Upper lobe of left lung (tissue), 6 donors: ENCODE measurements around the gene MARK2. TPM values are rescaled to one million over a fixed set of nuclear protein-coding genes. Genes with fewer than 3 reads are reported as not detected.

Experiments
- ATAC-seq, 2 donors: fragments of 200-7000 bp; cut with Tn5 transposase; one replicate each; pipeline ENCODE4 v1.9.1; 2022; ENCODE audit warnings: mild to moderate bottlenecking in 2 of 2, moderate library complexity in 2 of 2; ENCODE audit not compliant: low FRiP score in 2 of 2
- DNase-seq, 2 donors: peaks; one replicate each; pipeline ENCODE4 v3.0.0-alpha.2; 2019 to 2020
- H3K27ac ChIP-seq, 4 donors: fragments of 200-600 bp; sonication (generic); one replicate each; pipeline ENCODE4 v1.5.1; 2016 to 2019
- H3K27me3 ChIP-seq, 4 donors: fragments of 200-600 bp; sonication (generic); one replicate each; pipeline ENCODE4 v1.5.1; 2017 to 2019
- H3K36me3 ChIP-seq, 4 donors: fragments of 200-600 bp; sonication (generic); one replicate each; pipeline ENCODE4 v1.5.1; 2016 to 2019
- H3K4me1 ChIP-seq, 4 donors: fragments of 200-600 bp; sonication (generic); one replicate each; pipeline ENCODE4 v1.5.1; 2018 to 2019
- H3K4me3 ChIP-seq, 4 donors: fragments of 200-600 bp; sonication (generic); one replicate each; pipeline ENCODE4 v1.5.1; 2017 to 2019; ENCODE audit warnings: mild to moderate bottlenecking in 2 of 4, moderate library complexity in 1 of 4
- H3K9me3 ChIP-seq, 4 donors: fragments of 200-600 bp; sonication (generic); one replicate each; pipeline ENCODE4 v1.5.1; 2018 to 2019
- EP300 ChIP-seq, 4 donors: sonication (generic); formaldehyde crosslinking; IDR thresholded peaks; one replicate each; pipeline ENCODE4 v1.5.1; 2017; ENCODE audit warnings: antibody characterized with exemption in 4 of 4, control low read depth in 2 of 4
- POLR2A ChIP-seq, 4 donors: fragments of 450-650 bp; IDR thresholded peaks; one replicate each; pipeline ENCODE4 v1.5.1; 2016 to 2017; ENCODE audit warnings: antibody characterized with exemption in 4 of 4, mild to moderate bottlenecking in 2 of 4
- POLR2AphosphoS5 ChIP-seq, 2 donors: sonication (generic); formaldehyde crosslinking; IDR thresholded peaks; one replicate each; pipeline ENCODE4 v1.5.1; 2017; ENCODE audit warnings: antibody characterized with exemption in 2 of 2
- WGBS, 2 donors: methylation state at CpG; one replicate each; pipeline ENCODE4 v1.1.5; 2017 to 2018; 5-methylcytosine and 5-hydroxymethylcytosine counted together
- total RNA-seq, 6 donors: library from RNA; depleted of rRNA in 4 of 6; stranded (reverse); fragments of >200 nt in 4 of 6; gene quantifications; one replicate each; pipeline versions ENCODE4 v1.1.0 to v1.2.1, GENCODE V29; 2016 to 2021
- TF ChIP-seq, protein P1 (sequence below), 6 experiments: fragments of 450-650 bp in 4 of 6; fragments of 200-600 bp in 2 of 6; sonication (generic) in 2 of 6; IDR thresholded peaks; one replicate each; pipeline ENCODE4 v1.5.1; 2016 to 2019; ENCODE audit warnings: antibody characterized with exemption in 6 of 6
- donor health status: DM: no; HTN: no; CAD: no; lungs with moderate emphysema.
- donor health status: DM: no; HTN: yes; CAD: no; lungs with severe emphysema.

Gene MARK2
- total RNA-seq, 6 donors from 2014 or later = 41.7 to 67.1 (median 50.7) TPM

DNA sequence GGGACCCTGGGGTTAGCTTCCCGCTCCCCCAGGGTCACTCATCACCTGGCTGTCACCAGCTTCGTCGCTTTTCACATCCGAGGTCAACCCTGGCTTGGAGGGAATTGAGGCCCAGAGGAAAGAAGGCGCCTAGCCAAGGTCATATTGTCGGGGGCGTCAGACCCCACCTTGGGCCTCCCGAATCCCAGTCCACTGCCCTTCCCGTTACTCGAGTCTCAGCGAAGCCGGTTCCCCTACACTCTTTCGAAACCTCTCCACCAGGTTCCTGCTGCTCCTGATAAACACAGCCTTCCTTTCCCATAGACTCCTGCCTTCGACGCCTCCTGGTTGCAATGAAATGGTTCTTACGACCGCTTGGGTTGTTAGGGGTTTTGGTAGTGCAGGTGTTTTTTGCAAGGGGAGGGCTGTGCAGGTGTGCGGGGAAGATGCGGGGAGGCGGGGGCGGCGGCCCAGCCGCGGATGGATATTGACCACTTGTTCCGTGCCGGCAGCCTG is 100.5 kb downstream of the MARK2 start:
- no peak for TF ChIP-seq EP300 (IDR thresholded peaks at IDR 0.05)
- TF ChIP-seq POLR2AphosphoS5 (IDR thresholded peaks at IDR 0.05) = no peak
- no peak for TF ChIP-seq POLR2A (IDR thresholded peaks at IDR 0.05)
- TF ChIP-seq, protein P1, sequence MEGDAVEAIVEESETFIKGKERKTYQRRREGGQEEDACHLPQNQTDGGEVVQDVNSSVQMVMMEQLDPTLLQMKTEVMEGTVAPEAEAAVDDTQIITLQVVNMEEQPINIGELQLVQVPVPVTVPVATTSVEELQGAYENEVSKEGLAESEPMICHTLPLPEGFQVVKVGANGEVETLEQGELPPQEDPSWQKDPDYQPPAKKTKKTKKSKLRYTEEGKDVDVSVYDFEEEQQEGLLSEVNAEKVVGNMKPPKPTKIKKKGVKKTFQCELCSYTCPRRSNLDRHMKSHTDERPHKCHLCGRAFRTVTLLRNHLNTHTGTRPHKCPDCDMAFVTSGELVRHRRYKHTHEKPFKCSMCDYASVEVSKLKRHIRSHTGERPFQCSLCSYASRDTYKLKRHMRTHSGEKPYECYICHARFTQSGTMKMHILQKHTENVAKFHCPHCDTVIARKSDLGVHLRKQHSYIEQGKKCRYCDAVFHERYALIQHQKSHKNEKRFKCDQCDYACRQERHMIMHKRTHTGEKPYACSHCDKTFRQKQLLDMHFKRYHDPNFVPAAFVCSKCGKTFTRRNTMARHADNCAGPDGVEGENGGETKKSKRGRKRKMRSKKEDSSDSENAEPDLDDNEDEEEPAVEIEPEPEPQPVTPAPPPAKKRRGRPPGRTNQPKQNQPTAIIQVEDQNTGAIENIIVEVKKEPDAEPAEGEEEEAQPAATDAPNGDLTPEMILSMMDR (IDR thresholded peaks at IDR 0.05) = peak in 1 of 6 experiments; percentile 5
- H3K9me3 ChIP-seq = no peaks in the 10 kb centered on the region
- H3K4me1 ChIP-seq = peaks cover 5 to 24% (median 15%) of the 10 kb centered on the region in 4 donors
- no peaks in the 10 kb centered on the region for H3K27me3 ChIP-seq
- DNase-seq (peak; percentile 39 to 80), ATAC-seq (peak in 1 of 2 donors; percentile 3)
- H3K4me3 ChIP-seq = peak overlapping the region; percentile 72 to 81 (median 80)
- peaks cover 0 to 3% (median 1%) of the 10 kb centered on the region in 4 donors for H3K36me3 ChIP-seq
- WGBS, 2 donors = 3 to 4% methylated on average over 20 to 26 of the region's 26 CpGs
- peak overlapping the region; percentile 42 to 83 (median 73) for H3K27ac ChIP-seq

DNA sequence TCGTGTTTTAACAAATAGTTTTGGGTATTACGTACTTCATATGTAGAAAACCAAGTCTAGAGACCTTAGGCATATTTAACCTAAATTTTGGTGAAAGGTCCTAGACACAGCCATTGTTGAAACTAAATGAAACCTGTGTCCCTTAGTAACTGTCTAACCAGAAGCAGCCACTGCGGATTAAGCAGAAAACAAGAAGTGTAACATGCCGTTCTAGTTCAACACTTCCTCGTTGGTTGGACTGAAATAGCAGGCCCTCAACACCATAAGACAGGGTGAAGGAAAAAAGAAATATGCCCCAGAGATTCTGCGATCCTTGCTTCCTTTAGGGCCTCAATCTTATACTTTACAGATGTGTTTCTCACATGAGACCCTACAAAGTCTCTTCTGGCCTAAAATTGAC is 101.9 kb downstream of the MARK2 start:
- Histone ChIP-seq H3K27ac (no peak overlapping the region), H3K27me3 (no peaks in the 10 kb centered on the region), H3K4me3 (no peak overlapping the region), H3K36me3 (peaks cover 0 to 3% (median 1%) of the 10 kb centered on the region in 4 donors), H3K4me1 (peaks cover 10 to 32% (median 17%) of the 10 kb centered on the region in 4 donors), H3K9me3 (no peaks in the 10 kb centered on the region)
- ATAC-seq (no peak), DNase-seq (no peak)
- whole genome bisulfite sequencing, 2 donors = 54 to 77% methylated on average over 6 of the region's 6 CpGs
- TF ChIP-seq POLR2AphosphoS5 (IDR thresholded peaks at IDR 0.05) (no peak), EP300 (IDR thresholded peaks at IDR 0.05) (no peak), POLR2A (IDR thresholded peaks at IDR 0.05) (no peak)
- TF ChIP-seq, protein P1 (IDR thresholded peaks at IDR 0.05) = no peak

DNA sequence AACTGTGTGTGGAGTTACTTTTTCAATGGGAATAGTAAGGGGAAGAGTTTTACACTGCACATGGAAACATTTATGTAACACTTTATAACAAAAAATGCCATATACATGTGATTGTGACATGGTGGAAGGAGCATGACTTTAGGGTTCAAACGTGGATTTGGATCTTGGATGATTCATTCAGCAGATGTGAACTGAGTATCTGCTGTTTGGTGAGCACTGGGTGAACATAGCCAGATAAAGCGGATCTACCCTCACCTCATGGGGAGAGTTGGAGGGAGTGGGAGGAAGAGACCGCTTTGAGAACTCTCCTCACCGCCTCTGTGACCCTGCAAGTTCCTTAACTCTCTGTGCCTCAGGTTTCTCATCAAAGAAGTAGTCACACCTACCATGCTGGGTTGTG is 103.0 kb downstream of the MARK2 start:
- Histone ChIP-seq H3K27ac (no peak overlapping the region), H3K9me3 (no peaks in the 10 kb centered on the region), H3K4me1 (peaks cover 10 to 34% (median 18%) of the 10 kb centered on the region in 4 donors), H3K4me3 (no peak overlapping the region), H3K36me3 (peaks cover 0 to 12% (median 9%) of the 10 kb centered on the region in 4 donors), H3K27me3 (no peaks in the 10 kb centered on the region)
- no peak for TF ChIP-seq EP300 (IDR thresholded peaks at IDR 0.05)
- no peak for TF ChIP-seq POLR2A (IDR thresholded peaks at IDR 0.05)
- TF ChIP-seq, protein P1 (IDR thresholded peaks at IDR 0.05) = no peak
- TF ChIP-seq POLR2AphosphoS5 (IDR thresholded peaks at IDR 0.05) = no peak
- ATAC-seq = no peak
- no peak for DNase-seq
- WGBS, 2 donors = 86 to 89% methylated on average over 4 of the region's 4 CpGs

DNA sequence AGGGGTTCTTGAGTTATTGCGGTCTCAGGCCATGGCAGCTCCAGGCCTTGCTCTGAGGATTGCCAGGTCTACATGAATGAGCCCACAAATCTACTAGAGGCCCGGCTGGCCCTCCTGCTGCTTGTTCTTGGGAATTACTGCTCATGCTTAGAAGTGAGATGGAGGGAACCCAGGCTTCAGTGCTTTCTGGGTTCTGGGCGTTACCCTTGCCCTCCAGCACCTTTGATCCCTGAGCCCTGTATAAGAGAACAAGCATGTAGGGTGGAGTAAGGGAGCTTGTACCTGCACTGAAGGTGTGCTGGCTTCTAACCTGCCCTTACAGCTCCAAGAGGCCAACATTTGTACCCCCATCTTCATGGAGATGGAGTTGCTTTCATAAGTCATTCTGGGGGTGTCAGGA is 103.9 kb downstream of the MARK2 start:
- H3K27me3 ChIP-seq = no peaks in the 10 kb centered on the region
- peaks cover 0 to 18% (median 12%) of the 10 kb centered on the region in 4 donors for H3K36me3 ChIP-seq
- H3K27ac ChIP-seq = no peak overlapping the region
- H3K4me3 ChIP-seq = no peak overlapping the region
- peaks cover 10 to 32% (median 18%) of the 10 kb centered on the region in 4 donors for H3K4me1 ChIP-seq
- TF ChIP-seq POLR2A (IDR thresholded peaks at IDR 0.05) = no peak
- TF ChIP-seq, protein P1 (IDR thresholded peaks at IDR 0.05) = no peak
- TF ChIP-seq POLR2AphosphoS5 (IDR thresholded peaks at IDR 0.05) = no peak
- no peak for TF ChIP-seq EP300 (IDR thresholded peaks at IDR 0.05)
- H3K9me3 ChIP-seq = no peaks in the 10 kb centered on the region
- no peak for DNase-seq
- WGBS, 2 donors = 88 to 90% methylated on average over 2 to 3 of the region's 3 CpGs
- no peak for ATAC-seq

DNA sequence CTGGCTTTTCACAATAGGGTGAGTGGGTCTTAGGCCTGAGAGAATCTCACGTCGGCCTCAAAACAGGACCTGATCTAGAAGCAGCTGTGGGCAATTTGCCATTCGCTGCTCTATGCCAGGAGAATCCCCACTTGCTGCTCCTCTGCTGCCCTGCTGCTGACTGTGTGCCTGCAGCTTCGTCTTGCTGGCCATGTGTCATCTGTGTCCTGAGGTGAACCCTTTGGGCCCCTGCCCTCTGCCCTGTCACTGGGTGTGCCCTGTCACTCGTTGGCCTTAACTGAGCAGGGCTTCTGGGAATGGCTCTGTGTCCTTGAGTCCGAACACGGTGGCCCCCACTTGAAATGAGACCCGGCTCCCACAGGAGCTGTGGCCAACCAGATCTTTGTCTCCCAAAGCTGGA is 106.1 kb downstream of the MARK2 start:
- WGBS, 2 donors = 66 to 75% methylated on average over 2 to 8 of the region's 8 CpGs
- no peaks in the 10 kb centered on the region for H3K27me3 ChIP-seq
- no peak overlapping the region for H3K4me3 ChIP-seq
- ATAC-seq (peak in 1 of 2 donors; percentile 13), DNase-seq (no peak)
- no peak overlapping the region for H3K27ac ChIP-seq
- peaks cover 0 to 18% (median 14%) of the 10 kb centered on the region in 4 donors for H3K36me3 ChIP-seq
- H3K9me3 ChIP-seq = no peaks in the 10 kb centered on the region
- TF ChIP-seq, protein P1 (IDR thresholded peaks at IDR 0.05) = no peak
- TF ChIP-seq POLR2AphosphoS5 (IDR thresholded peaks at IDR 0.05) (no peak), POLR2A (IDR thresholded peaks at IDR 0.05) (no peak), EP300 (IDR thresholded peaks at IDR 0.05) (no peak)
- H3K4me1 ChIP-seq = peaks cover 5 to 16% (median 8%) of the 10 kb centered on the region in 4 donors
